H7 (cell line): Measurements from ENCODE around the gene RPS15. TPM values are rescaled to one million over a fixed set of nuclear protein-coding genes. Genes with fewer than 3 reads are reported as not detected.

Experiments used
- DNase-seq: peaks from one replicate; pipeline ENCODE4 v3.0.0; 2012
- H3K27me3 ChIP-seq: 2 replicates; pipeline ENCODE4 v1.6.0; 2011; ENCODE audit warnings: mild to moderate bottlenecking, low read length; ENCODE audit not compliant: control insufficient read depth, insufficient read depth
- H3K36me3 ChIP-seq: replicated peaks from 2 replicates; pipeline ENCODE4 v1.5.1; 2011; ENCODE audit warnings: low read length; ENCODE audit not compliant: control insufficient read depth, insufficient read depth
- H3K4me3 ChIP-seq: 2 replicates; pipeline ENCODE4 v1.5.1; 2011; ENCODE audit warnings: low read depth, mild to moderate bottlenecking, control low read depth, low read length, moderate library complexity; ENCODE audit not compliant: insufficient read depth
- total RNA-seq: library from RNA; depleted of rRNA; stranded (reverse); fragments of >200 nt; shearing (Covaris generic); gene quantifications from 2 replicates; pipeline ENCODE4 v1.2.3, GENCODE V29; 2014

RPS15 gene
- total RNA-seq, 1 experiment from 2014 or later, result 1,693 TPM

DNA sequence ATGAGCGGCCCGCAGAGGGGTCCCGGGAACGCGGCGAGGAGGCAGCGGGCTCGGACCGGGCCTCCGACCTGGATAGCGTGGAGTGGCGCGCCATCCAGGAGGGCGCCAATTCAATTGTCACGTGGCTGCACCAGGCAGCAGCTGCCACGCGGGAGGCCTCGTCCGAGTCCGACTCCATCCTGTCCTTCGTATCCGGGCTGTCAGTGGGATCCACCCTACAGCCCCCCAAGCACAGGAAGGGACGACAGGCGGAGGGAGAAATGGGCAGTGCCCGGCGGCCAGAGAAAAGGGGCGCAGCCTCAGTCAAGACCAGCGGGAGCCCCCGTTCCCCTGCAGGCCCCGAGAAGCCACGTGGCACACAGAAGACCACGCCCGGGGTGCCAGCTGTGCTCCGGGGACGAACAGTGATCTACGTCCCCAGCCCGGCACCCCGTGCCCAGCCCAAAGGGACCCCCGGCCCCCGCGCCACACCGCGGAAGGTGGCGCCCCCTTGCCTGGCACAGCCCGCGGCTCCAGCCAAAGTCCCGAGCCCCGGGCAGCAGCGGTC lies 30.2 kb downstream of the RPS15 start:
- no peaks in the 10 kb centered on the region for H3K36me3 ChIP-seq
- DNase-seq, result peak; percentile 75
- H3K4me3 ChIP-seq, result no peak overlapping the region; the same call in 1 of the 2 replicates
- H3K27me3 ChIP-seq, result peaks cover 82% of the 10 kb centered on the region

DNA sequence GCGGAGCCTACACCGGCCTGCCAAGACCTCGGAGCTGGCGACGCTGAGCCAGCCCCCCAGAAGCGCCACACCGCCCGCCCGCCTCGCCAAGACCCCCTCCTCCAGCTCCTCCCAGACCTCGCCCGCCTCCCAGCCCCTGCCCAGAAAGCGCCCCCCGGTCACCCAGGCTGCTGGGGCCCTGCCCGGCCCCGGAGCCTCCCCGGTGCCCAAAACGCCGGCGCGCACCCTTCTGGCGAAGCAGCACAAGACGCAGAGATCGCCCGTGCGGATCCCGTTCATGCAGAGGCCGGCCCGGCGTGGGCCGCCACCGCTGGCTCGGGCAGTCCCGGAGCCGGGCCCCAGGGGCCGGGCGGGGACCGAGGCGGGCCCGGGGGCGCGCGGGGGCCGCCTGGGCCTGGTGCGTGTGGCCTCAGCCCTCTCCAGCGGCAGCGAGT lies 30.6 kb downstream of the RPS15 start:
- Histone ChIP-seq H3K4me3 (no peak overlapping the region; the same call in 1 of the 2 replicates), H3K27me3 (peaks cover 82% of the 10 kb centered on the region), H3K36me3 (no peaks in the 10 kb centered on the region)
- peak; percentile 90 for DNase-seq

DNA sequence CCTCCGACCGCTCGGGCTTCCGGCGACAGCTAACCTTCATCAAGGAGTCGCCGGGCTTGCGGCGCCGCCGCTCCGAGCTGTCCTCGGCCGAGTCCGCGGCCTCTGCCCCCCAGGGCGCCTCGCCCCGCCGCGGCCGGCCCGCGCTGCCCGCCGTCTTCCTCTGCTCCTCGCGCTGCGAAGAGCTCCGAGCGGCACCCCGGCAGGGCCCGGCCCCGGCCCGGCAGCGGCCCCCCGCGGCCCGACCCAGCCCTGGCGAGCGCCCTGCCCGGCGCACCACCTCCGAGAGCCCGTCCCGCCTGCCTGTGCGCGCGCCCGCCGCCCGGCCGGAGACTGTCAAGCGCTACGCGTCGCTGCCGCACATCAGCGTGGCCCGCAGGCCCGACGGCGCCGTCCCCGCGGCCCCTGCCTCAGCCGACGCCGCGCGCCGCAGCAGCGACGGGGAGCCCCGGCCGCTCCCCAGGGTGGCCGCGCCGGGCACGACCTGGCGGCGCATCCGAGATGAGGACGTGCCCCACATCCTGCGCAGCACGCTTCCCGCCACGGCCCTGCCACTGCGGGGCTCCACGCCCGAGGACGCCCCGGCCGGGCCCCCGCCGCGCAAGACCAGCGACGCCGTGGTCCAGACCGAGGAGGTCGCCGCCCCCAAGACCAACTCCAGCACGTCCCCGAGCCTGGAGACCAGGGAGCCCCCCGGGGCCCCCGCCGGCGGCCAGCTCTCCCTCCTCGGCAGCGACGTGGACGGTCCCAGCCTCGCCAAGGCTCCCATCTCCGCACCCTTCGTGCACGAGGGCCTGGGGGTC lies 31.3 kb downstream of the RPS15 start:
- peak; percentile 87 for DNase-seq
- Histone ChIP-seq H3K27me3 (peaks cover 82% of the 10 kb centered on the region), H3K36me3 (no peaks in the 10 kb centered on the region), H3K4me3 (peak overlapping the region; percentile 39; the same call in 1 of the 2 replicates)

DNA sequence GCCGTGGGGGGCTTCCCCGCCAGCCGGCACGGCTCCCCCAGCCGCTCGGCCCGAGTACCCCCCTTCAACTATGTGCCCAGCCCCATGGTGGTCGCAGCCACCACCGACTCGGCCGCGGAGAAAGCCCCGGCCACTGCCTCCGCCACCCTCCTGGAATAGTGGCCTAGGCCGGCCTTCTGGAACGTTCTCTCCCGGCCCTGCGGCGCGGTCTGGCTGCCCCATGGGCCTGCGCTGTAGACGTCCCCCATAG lies 31.8 kb downstream of the RPS15 start:
- peak overlapping the region; percentile 39 for H3K4me3 ChIP-seq
- peaks cover 80% of the 10 kb centered on the region for H3K27me3 ChIP-seq
- DNase-seq, result peak; percentile 81
- H3K36me3 ChIP-seq, result no peaks in the 10 kb centered on the region

DNA sequence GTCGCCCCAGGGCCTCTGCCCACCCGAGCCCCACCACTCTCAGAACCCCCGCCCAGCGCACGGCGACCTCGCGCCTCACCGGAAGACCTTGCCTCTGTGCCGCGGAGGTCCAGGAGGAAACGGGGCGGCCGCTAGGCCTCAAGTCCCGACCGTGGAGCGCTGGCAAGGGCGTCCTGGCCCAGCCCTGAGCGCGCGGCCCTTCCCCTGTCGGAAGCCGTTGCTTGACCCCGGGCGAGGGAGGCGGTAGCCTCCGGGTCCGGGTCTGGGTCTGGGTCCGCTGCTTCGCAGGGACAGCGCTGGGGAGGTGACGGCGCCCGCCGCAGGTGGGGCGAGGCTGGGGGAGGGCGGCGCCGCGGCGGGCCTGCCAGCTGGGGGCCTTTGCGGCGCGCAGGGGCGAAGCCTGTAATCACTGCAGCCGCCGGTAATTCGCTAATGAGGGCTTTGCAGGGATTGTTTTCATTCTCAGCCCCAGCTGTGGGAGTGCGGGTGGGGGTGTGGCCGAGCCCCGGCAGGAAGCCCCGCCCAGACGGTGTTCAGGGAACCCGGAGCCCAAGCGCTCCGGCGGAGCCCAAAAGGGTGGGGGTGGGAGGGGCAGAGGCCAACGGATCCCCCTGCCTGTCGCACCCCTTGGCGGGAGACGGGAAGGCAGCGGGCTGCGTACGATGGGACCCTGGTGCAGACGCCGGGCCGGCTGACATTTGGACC lies 32.3 kb downstream of the RPS15 start:
- peaks cover 76% of the 10 kb centered on the region for H3K27me3 ChIP-seq

DNA sequence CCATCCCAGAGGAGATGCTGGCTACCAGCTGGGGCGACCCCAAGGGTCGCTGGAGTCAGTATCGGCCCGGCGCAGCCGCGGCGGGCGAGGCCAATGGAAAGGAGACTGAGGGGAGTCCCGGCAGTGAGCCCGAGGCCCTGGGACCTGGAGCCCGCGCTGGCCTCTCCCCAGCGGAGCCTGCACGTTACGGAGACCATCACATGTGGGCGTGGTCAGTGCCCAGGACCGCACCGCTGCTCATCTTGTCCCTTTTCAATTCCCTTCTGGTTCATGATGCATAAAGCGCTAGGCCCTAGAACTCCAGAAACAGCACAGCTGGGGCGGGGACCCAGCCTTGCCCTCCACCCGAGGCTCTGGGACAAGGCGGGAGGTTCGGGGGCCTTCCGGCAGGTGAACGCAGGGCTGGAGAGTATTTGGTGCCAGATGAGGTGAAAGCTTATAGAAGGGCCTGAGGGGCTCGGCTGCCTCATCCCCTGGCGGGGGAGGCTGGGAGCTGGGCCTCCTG lies 32.9 kb downstream of the RPS15 start:
- Histone ChIP-seq H3K27me3 (peaks cover 70% of the 10 kb centered on the region), H3K36me3 (no peaks in the 10 kb centered on the region), H3K4me3 (peak overlapping the region; percentile 36)
- peak; percentile 95 for DNase-seq

More for the DNA sequence above, 32.3 kb downstream of the RPS15 start:
- no peaks in the 10 kb centered on the region for H3K36me3 ChIP-seq
- H3K4me3 ChIP-seq, result peak overlapping the region; percentile 39
- DNase-seq, result peak; percentile 97

DNA sequence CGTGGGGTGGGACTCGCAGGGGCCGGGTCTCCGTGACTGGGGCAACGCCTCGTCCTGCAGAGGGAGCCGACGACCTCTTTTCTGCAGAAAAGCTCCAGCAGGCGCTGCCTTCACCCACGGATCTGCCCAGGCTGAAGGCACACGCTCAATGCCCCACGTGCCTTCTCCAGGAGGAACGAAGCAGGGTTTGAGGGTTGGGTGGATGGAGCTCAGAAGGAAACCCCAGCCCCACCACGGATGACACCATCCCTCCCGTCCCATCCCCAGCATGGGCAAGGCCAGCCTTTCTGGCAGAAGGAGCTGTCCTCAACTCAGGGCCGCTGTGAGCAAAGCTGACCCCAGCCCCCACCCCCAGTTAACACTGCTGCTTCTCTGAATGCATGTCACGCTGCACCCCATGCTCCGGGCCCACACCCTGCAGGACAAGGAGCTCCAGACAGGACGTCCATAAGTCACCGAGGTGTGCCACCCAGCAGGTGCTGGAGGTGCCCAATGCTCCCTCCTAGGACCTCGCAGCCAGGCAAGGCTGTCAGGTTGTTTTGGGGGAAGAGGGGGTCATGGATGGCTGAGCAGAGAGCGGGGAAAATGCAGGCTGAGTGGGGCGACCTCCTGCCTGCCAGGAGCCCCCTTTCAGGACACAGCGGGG lies 33.4 kb downstream of the RPS15 start:
- H3K36me3 ChIP-seq, result no peaks in the 10 kb centered on the region
- no peak overlapping the region for H3K4me3 ChIP-seq
- peaks cover 65% of the 10 kb centered on the region for H3K27me3 ChIP-seq
- no peak for DNase-seq

DNA sequence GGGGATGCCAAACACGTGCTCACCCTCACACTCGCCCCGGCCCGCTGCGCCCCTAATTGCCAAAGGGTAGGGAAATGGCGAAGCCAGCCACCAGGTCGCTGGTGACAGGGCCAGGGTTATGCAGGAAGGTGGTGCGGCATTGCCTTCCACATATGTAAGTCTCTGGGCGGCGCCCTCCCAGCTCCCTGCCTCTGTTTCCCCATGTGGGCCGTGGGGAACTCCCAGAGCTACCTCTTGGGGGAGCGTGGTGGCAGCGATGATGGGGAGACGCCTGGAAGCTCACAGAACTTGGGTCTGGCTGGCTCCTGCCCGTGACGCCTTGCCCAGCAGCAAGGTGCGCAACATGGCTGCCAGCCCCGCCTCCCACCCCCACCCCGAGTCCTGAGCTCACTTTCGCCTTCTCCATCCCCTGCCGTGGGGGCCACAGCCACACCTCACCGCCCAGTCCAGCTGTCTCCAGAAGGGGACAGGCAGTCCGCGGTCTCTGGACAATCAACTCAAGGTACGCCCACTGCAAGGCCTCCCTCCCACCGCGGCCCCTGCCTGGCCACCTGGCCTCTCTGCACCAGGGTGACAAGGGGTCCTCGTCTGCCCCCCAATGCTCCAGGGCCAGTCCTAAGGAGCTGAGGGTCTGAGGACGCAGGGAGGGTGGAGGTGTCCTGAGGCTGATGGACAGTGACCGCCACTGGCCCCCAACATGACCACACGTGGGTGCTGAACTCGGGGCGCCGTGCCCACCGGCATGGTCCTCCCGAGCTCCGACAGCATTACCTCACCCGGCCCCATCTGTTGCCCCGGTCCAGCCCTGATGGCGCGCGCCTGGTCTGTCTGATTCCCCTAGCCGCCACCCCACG lies 34.3 kb downstream of the RPS15 start:
- peaks cover 56% of the 10 kb centered on the region for H3K27me3 ChIP-seq
- no peak overlapping the region for H3K4me3 ChIP-seq
- peak; percentile 71 for DNase-seq
- H3K36me3 ChIP-seq, result peaks cover 2% of the 10 kb centered on the region

DNA sequence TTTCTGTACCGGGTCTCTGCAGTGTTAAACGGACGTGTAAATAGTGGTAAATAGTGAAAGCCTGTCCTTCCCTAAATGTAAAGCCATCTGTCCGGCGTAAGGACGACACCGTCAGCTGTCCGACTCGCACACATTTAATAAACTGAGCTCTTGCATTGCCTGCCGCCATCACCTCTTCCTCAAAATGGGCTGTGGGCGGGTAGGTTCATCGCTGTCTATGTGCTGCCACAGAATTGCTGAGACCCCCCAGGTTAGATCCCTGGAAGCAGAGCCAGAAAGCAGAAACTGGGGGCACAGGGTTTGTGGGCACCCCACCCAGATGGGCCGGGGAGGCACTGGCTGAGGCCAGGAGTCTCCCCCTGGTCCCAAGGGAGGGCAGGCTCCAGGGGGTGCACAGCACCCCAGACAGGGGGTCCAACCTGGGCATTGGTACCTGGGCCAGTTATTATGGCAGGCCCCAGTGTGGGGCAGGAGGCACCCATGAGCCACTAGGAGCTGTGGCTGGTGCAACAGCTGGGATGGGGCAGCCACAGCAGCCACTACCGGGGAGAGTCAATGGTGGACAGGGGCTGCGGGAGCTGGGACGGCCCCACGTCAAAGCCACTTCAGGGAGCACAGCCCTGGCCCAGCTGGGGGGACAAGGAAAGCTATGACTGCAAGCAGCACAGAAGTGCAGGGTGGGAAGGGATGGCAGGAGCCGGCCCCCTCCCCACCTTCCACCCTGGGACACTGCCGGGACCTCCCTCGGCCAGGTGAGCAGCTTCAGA lies 35.1 kb downstream of the RPS15 start:
- H3K27me3 ChIP-seq, result peaks cover 48% of the 10 kb centered on the region
- peaks cover 2% of the 10 kb centered on the region for H3K36me3 ChIP-seq
- H3K4me3 ChIP-seq, result no peak overlapping the region
- no peak for DNase-seq

DNA sequence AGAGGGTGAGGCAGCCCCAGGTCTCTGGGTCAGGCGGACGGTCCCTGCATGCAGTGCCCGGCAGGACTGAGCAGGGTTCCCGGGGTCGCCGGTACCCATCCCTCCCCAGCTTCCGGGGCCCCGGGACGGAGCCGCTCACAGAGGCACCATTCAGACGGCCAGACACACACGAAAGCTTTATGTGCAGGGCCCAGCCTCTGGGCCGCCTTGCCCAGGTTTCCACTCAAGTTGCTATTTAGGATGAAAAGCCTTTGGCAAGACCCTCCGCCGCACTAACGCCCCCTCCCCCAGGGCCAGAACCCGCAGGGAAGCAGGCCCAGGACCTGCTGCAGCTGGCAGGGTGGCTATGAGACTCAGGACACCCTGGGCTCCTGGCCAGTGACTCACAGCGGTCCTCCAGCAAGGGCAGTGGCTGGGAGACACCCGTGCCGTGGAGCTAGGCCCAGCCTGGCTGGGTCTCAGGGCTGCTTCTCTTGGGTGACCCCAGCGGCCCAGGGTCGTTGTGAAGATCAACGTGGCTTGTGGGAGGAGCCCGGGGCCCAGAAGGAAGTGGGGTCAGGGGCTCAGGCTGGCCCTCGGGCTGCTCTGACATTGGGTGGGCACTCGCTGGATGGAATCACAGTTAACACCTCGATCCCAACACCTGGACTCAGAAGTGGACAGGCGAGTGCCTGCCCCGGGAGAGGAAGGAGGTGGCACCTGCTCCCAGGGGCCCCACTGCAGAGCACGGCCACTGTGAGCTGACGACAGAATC lies 36.0 kb downstream of the RPS15 start:
- H3K4me3 ChIP-seq, result no peak overlapping the region
- no peak for DNase-seq
- peaks cover 2% of the 10 kb centered on the region for H3K36me3 ChIP-seq
- H3K27me3 ChIP-seq, result peaks cover 39% of the 10 kb centered on the region

DNA sequence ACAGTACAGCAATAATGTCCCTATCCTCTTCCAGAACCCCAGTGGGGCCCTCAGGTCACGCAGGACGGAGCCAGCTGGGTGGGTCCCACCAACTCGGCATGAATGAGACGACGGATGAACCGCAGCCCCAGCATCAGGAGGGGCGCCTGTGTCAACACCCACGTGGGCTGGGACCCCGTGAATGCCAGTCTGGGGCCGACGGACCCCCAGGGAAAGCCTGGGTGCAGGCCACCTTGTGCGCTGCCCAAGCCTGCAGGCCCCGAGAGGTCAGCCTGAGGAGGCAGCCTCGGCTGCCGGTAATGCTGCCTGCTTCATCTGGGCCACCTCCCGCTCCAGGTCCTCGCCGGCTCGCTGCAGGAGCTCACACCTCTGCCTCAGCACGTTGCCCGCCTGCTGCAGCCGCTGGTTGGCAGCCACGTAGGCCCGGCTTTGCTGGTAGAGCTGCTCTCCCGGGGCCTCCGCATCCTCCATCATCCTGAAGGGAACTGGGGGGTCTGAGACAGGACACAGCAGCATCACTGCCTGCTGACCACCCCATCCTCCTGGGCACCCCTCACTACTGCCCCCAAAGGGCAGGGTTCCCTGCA lies 36.7 kb downstream of the RPS15 start:
- no peak overlapping the region for H3K4me3 ChIP-seq
- peaks cover 34% of the 10 kb centered on the region for H3K27me3 ChIP-seq

DNA sequence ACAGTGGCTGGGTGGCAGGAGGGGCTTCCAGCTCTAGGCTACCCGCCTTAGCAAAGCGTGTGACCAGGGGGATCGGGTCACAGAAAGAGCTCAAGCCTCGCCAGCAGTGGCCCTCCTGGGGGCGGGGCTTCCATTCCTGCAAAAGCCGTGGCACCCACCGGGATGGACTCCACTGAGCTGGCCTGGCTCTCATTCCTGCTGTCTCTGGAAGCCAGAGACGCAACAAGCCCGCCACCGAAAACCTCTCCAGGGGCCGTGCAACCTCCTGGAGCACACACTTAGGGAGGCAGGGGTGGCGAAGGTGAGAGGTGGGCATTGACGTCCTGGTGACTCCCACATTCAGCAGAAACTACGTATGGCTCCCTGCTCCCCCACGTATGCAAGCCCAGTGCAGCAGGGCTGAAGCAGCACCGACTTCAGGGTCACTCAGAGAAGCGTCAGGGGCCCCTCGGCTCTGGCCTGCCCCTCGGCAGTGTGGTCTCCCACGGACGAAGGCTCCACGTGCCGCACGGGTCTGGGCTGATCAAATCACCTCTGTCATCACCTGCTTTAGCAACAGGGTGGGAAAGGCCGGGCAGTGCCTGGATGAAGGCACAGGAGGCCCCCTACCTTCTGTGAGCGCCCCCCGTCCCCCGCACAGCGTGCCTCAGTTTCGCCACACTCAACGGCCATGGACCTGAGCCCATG lies 37.7 kb downstream of the RPS15 start:
- peaks cover 24% of the 10 kb centered on the region for H3K27me3 ChIP-seq
- no peak overlapping the region for H3K4me3 ChIP-seq
- peaks cover 2% of the 10 kb centered on the region for H3K36me3 ChIP-seq
- peak; percentile 63 for DNase-seq

More for the DNA sequence above, 36.7 kb downstream of the RPS15 start:
- peaks cover 2% of the 10 kb centered on the region for H3K36me3 ChIP-seq
- DNase-seq, result peak; percentile 63
